ENCODE measurements around the gene DRG2. TPM values are rescaled to one million over a fixed set of nuclear protein-coding genes. Genes with fewer than 3 reads are reported as not detected.

DRG2 gene
- 49.7 TPM for polyA plus RNA-seq (2013, experiment 1 of 4)
- 53.8 TPM for polyA plus RNA-seq (2013, experiment 2 of 4)
- polyA plus RNA-seq (2013, experiment 3 of 4) = 37.8 TPM
- polyA plus RNA-seq (2013, experiment 4 of 4) = 43.6 TPM

GRCh38 chr17:18087610-18088491 is at the start of gene DRG2:
DRG2 (plus strand) TSS chr17:18087948; CDS start chr17:18088024, 76 bp downstream.
- Histone ChIP-seq H3K36me3 (ENCODE audit: control insufficient read depth, insufficient read depth, low read length) (no peaks in the 10 kb centered on the region), H3K27me3 (ENCODE audit: control insufficient read depth, insufficient read depth, low read length, poor library complexity, severe bottlenecking) (no peaks in the 10 kb centered on the region), H3K4me1 (ENCODE audit: control insufficient read depth, insufficient read depth, low read length) (no peaks in the 10 kb centered on the region), H3K27ac (ENCODE audit: insufficient read depth, low read depth, low read length, poor library complexity, severe bottlenecking) (no peak within 1 kb of the TSS), H3K9me3 (ENCODE audit: control insufficient read depth, low read length) (no peaks in the 10 kb centered on the region), H3K4me3 (ENCODE audit: insufficient read depth, low read depth, low read length) (peak within 1 kb of the TSS; percentile 71)
- WGBS, 2 experiments = 3% methylated on average over 52 of the region's 52 CpGs

- Histone ChIP-seq H3K4me3 (ENCODE audit: insufficient read depth, low read depth, low read length) (peak overlapping the region; percentile 83), H3K9me3 (ENCODE audit: control insufficient read depth, low read length) (no peaks in the 10 kb centered on the region), H3K27ac (ENCODE audit: insufficient read depth, low read depth, low read length, poor library complexity, severe bottlenecking) (no peak overlapping the region), H3K36me3 (ENCODE audit: control insufficient read depth, insufficient read depth, low read length) (no peaks in the 10 kb centered on the region), H3K4me1 (ENCODE audit: control insufficient read depth, insufficient read depth, low read length) (peaks cover 8% of the 10 kb centered on the region), H3K27me3 (ENCODE audit: control insufficient read depth, insufficient read depth, low read length, poor library complexity, severe bottlenecking) (no peaks in the 10 kb centered on the region)
- 11 to 14% methylated on average over 12 to 13 of the region's 13 CpGs for WGBS, 2 experiments
Observed at GRCh38 chr17:18038149-18038850, 49.4 kb upstream of the DRG2 start.

GRCh38 chr17:18038861-18039534 is 48.8 kb upstream of the DRG2 start, which contains the start of the genes ATPAF2 and GID4:
ATPAF2 (minus strand) TSS chr17:18039168; CDS start chr17:18039013, 155 bp downstream.
GID4 (plus strand) TSS chr17:18039408; CDS start chr17:18039465, 57 bp downstream.
- 0% methylated on average over 67 of the region's 67 CpGs for WGBS, 2 experiments
- Histone ChIP-seq H3K36me3 (ENCODE audit: control insufficient read depth, insufficient read depth, low read length) (no peaks in the 10 kb centered on the region), H3K4me3 (ENCODE audit: insufficient read depth, low read depth, low read length) (peak within 1 kb of the TSS; percentile 83), H3K9me3 (ENCODE audit: control insufficient read depth, low read length) (no peaks in the 10 kb centered on the region), H3K27ac (ENCODE audit: insufficient read depth, low read depth, low read length, poor library complexity, severe bottlenecking) (no peak within 1 kb of the TSS), H3K27me3 (ENCODE audit: control insufficient read depth, insufficient read depth, low read length, poor library complexity, severe bottlenecking) (no peaks in the 10 kb centered on the region), H3K4me1 (ENCODE audit: control insufficient read depth, insufficient read depth, low read length) (peaks cover 8% of the 10 kb centered on the region)

GRCh38 chr17:18039535-18040260 is 48.0 kb upstream of the DRG2 start:
- 1% methylated on average over 81 of the region's 81 CpGs for WGBS, 2 experiments
- Histone ChIP-seq H3K4me3 (ENCODE audit: insufficient read depth, low read depth, low read length) (peak overlapping the region; percentile 83), H3K36me3 (ENCODE audit: control insufficient read depth, insufficient read depth, low read length) (no peaks in the 10 kb centered on the region), H3K4me1 (ENCODE audit: control insufficient read depth, insufficient read depth, low read length) (peaks cover 8% of the 10 kb centered on the region), H3K27me3 (ENCODE audit: control insufficient read depth, insufficient read depth, low read length, poor library complexity, severe bottlenecking) (no peaks in the 10 kb centered on the region), H3K9me3 (ENCODE audit: control insufficient read depth, low read length) (no peaks in the 10 kb centered on the region), H3K27ac (ENCODE audit: insufficient read depth, low read depth, low read length, poor library complexity, severe bottlenecking) (no peak overlapping the region)

GRCh38 chr17:18040261-18040858 is 47.4 kb upstream of the DRG2 start:
- 44 to 47% methylated on average over 6 of the region's 6 CpGs for WGBS, 2 experiments
- Histone ChIP-seq H3K4me1 (ENCODE audit: control insufficient read depth, insufficient read depth, low read length) (peaks cover 8% of the 10 kb centered on the region), H3K27me3 (ENCODE audit: control insufficient read depth, insufficient read depth, low read length, poor library complexity, severe bottlenecking) (no peaks in the 10 kb centered on the region), H3K9me3 (ENCODE audit: control insufficient read depth, low read length) (no peaks in the 10 kb centered on the region), H3K4me3 (ENCODE audit: insufficient read depth, low read depth, low read length) (peak overlapping the region; percentile 83), H3K36me3 (ENCODE audit: control insufficient read depth, insufficient read depth, low read length) (no peaks in the 10 kb centered on the region), H3K27ac (ENCODE audit: insufficient read depth, low read depth, low read length, poor library complexity, severe bottlenecking) (no peak overlapping the region)

- H3K4me3 ChIP-seq (ENCODE audit: insufficient read depth, low read depth, low read length) = no peak overlapping the region
- H3K4me1 ChIP-seq (ENCODE audit: control insufficient read depth, insufficient read depth, low read length) = peaks cover 8% of the 10 kb centered on the region
- WGBS, 2 experiments = 85% methylated on average over 1 of the region's 1 CpG
- no peaks in the 10 kb centered on the region for H3K27me3 ChIP-seq (ENCODE audit: control insufficient read depth, insufficient read depth, low read length, poor library complexity, severe bottlenecking)
- H3K36me3 ChIP-seq (ENCODE audit: control insufficient read depth, insufficient read depth, low read length) = no peaks in the 10 kb centered on the region
- no peaks in the 10 kb centered on the region for H3K9me3 ChIP-seq (ENCODE audit: control insufficient read depth, low read length)
- H3K27ac ChIP-seq (ENCODE audit: insufficient read depth, low read depth, low read length, poor library complexity, severe bottlenecking) = no peak overlapping the region
Observed at GRCh38 chr17:18041776-18042175, 46.0 kb upstream of the DRG2 start.

- Histone ChIP-seq H3K27me3 (ENCODE audit: control insufficient read depth, insufficient read depth, low read length, poor library complexity, severe bottlenecking) (no peaks in the 10 kb centered on the region), H3K9me3 (ENCODE audit: control insufficient read depth, low read length) (no peaks in the 10 kb centered on the region), H3K27ac (ENCODE audit: insufficient read depth, low read depth, low read length, poor library complexity, severe bottlenecking) (no peak overlapping the region), H3K4me1 (ENCODE audit: control insufficient read depth, insufficient read depth, low read length) (peaks cover 6% of the 10 kb centered on the region), H3K4me3 (ENCODE audit: insufficient read depth, low read depth, low read length) (no peak overlapping the region), H3K36me3 (ENCODE audit: control insufficient read depth, insufficient read depth, low read length) (no peaks in the 10 kb centered on the region)
- WGBS, 2 experiments = 92 to 96% methylated on average over 8 of the region's 8 CpGs
Observed at GRCh38 chr17:18042983-18043382, 44.8 kb upstream of the DRG2 start.

GRCh38 chr17:18043491-18043890 is 44.3 kb upstream of the DRG2 start:
- no peaks in the 10 kb centered on the region for H3K36me3 ChIP-seq (ENCODE audit: control insufficient read depth, insufficient read depth, low read length)
- WGBS, 2 experiments = 87 to 100% methylated on average over 1 of the region's 1 CpG
- H3K4me1 ChIP-seq (ENCODE audit: control insufficient read depth, insufficient read depth, low read length) = peaks cover 3% of the 10 kb centered on the region
- no peak overlapping the region for H3K27ac ChIP-seq (ENCODE audit: insufficient read depth, low read depth, low read length, poor library complexity, severe bottlenecking)
- no peak overlapping the region for H3K4me3 ChIP-seq (ENCODE audit: insufficient read depth, low read depth, low read length)
- no peaks in the 10 kb centered on the region for H3K9me3 ChIP-seq (ENCODE audit: control insufficient read depth, low read length)
- H3K27me3 ChIP-seq (ENCODE audit: control insufficient read depth, insufficient read depth, low read length, poor library complexity, severe bottlenecking) = no peaks in the 10 kb centered on the region

- H3K4me1 ChIP-seq (ENCODE audit: control insufficient read depth, insufficient read depth, low read length) = peaks cover 3% of the 10 kb centered on the region
- H3K27ac ChIP-seq (ENCODE audit: insufficient read depth, low read depth, low read length, poor library complexity, severe bottlenecking) = no peak overlapping the region
- H3K27me3 ChIP-seq (ENCODE audit: control insufficient read depth, insufficient read depth, low read length, poor library complexity, severe bottlenecking) = no peaks in the 10 kb centered on the region
- 91 to 94% methylated on average over 3 of the region's 3 CpGs for WGBS, 2 experiments
- no peaks in the 10 kb centered on the region for H3K36me3 ChIP-seq (ENCODE audit: control insufficient read depth, insufficient read depth, low read length)
- no peaks in the 10 kb centered on the region for H3K9me3 ChIP-seq (ENCODE audit: control insufficient read depth, low read length)
- no peak overlapping the region for H3K4me3 ChIP-seq (ENCODE audit: insufficient read depth, low read depth, low read length)
Observed at GRCh38 chr17:18044609-18045008, 43.1 kb upstream of the DRG2 start.
